ENCODE data around the gene ARL5B.

Gene ARL5B

GRCh38 chr10:18668026-18668425, 8.8 kb downstream of the ARL5B start:
- no peak for TF ChIP-seq EZH2phosphoT487 (conservative IDR thresholded peaks at IDR 0.05; ENCODE audit: low read length)
- TF ChIP-seq CTCF (IDR thresholded peaks at IDR 0.05; ENCODE audit: insufficient read depth, low read length, poor library complexity, severe bottlenecking) = no peak
- Histone ChIP-seq H3K36me3 (ENCODE audit: low read length) (peaks cover 29% of the 10 kb centered on the region; the same call in 1 of the 2 replicates), H3K79me2 (ENCODE audit: insufficient read depth, low read length) (peaks cover 64% of the 10 kb centered on the region)

GRCh38 chr10:18675086-18675801, 16.0 kb downstream of the ARL5B start:
- Histone ChIP-seq H2AFZ (ENCODE audit: low read depth, low read length, severe bottlenecking) (no peak overlapping the region), H3K27ac (ENCODE audit: low read depth, low read length) (no peak overlapping the region), H3K4me2 (ENCODE audit: low read depth, low read length, poor library complexity, severe bottlenecking) (no peak overlapping the region), H4K20me1 (ENCODE audit: low read depth, low read length) (no peaks in the 10 kb centered on the region), H3K79me2 (ENCODE audit: insufficient read depth, low read length) (peaks cover under 1% of the 10 kb centered on the region; the same call in 1 of the 2 replicates), H3K9me3 (ENCODE audit: insufficient read depth, low read length) (no peaks in the 10 kb centered on the region), H3K36me3 (ENCODE audit: low read length) (peaks cover 55% of the 10 kb centered on the region), H3F3A (ENCODE audit: insufficient read depth) (peaks cover 6% of the 10 kb centered on the region; the same call in 1 of the 2 replicates), H3K9me2 (replicated peaks; ENCODE audit: insufficient read depth, low read length) (no peaks in the 10 kb centered on the region), H3K9ac (ENCODE audit: low read length) (no peak overlapping the region), H3K27me3 (ENCODE audit: low read length) (no peaks in the 10 kb centered on the region), H3K4me3 (ENCODE audit: insufficient read depth, low read length, poor library complexity, severe bottlenecking) (no peak overlapping the region)
- TF ChIP-seq EZH2phosphoT487 (conservative IDR thresholded peaks at IDR 0.05; ENCODE audit: low read length) = no peak

More at GRCh38 chr10:18668026-18668425, 8.8 kb downstream of the ARL5B start:
- no peaks in the 10 kb centered on the region for H3K9me2 ChIP-seq (replicated peaks; ENCODE audit: insufficient read depth, low read length)
- H3K4me2 ChIP-seq (ENCODE audit: low read depth, low read length, poor library complexity, severe bottlenecking) = no peak overlapping the region
- H3K4me3 ChIP-seq (ENCODE audit: insufficient read depth, low read length, poor library complexity, severe bottlenecking) = no peak overlapping the region
- peaks cover 17% of the 10 kb centered on the region for H4K20me1 ChIP-seq (ENCODE audit: low read depth, low read length)
- no peak overlapping the region for H2AFZ ChIP-seq (ENCODE audit: low read depth, low read length, severe bottlenecking)
- 0 out of 2 replicates have a peak, but pooled peaks cover 4% of the 10 kb centered on the region for H3F3A ChIP-seq (ENCODE audit: insufficient read depth)
- H3K9ac ChIP-seq (ENCODE audit: low read length) = no peak overlapping the region
- no peak overlapping the region for H3K27ac ChIP-seq (ENCODE audit: low read depth, low read length)
- H3K9me3 ChIP-seq (ENCODE audit: insufficient read depth, low read length) = no peaks in the 10 kb centered on the region
- H3K27me3 ChIP-seq (ENCODE audit: low read length) = no peaks in the 10 kb centered on the region

GRCh38 chr10:18680754-18681153, 21.5 kb downstream of the ARL5B start:
- Histone ChIP-seq H3K27ac (ENCODE audit: low read depth, low read length) (no peak overlapping the region), H3K27me3 (ENCODE audit: low read length) (no peaks in the 10 kb centered on the region), H3K9ac (ENCODE audit: low read length) (no peak overlapping the region), H3K4me3 (ENCODE audit: insufficient read depth, low read length, poor library complexity, severe bottlenecking) (no peak overlapping the region), H3K36me3 (ENCODE audit: low read length) (peaks cover 18% of the 10 kb centered on the region; the same call in 1 of the 2 replicates), H4K20me1 (ENCODE audit: low read depth, low read length) (0 out of 2 replicates have a peak, but pooled peaks cover 6% of the 10 kb centered on the region), H3F3A (ENCODE audit: insufficient read depth) (peaks cover 11% of the 10 kb centered on the region; the same call in 1 of the 2 replicates), H3K9me3 (ENCODE audit: insufficient read depth, low read length) (no peaks in the 10 kb centered on the region), H3K79me2 (ENCODE audit: insufficient read depth, low read length) (no peaks in the 10 kb centered on the region), H3K4me2 (ENCODE audit: low read depth, low read length, poor library complexity, severe bottlenecking) (no peak overlapping the region), H3K9me2 (replicated peaks; ENCODE audit: insufficient read depth, low read length) (no peaks in the 10 kb centered on the region), H2AFZ (ENCODE audit: low read depth, low read length, severe bottlenecking) (no peak overlapping the region)
- TF ChIP-seq EZH2phosphoT487 (conservative IDR thresholded peaks at IDR 0.05; ENCODE audit: low read length) = no peak
- TF ChIP-seq CTCF (IDR thresholded peaks at IDR 0.05; ENCODE audit: insufficient read depth, low read length, poor library complexity, severe bottlenecking) = no peak

- H3K27ac ChIP-seq (ENCODE audit: low read depth, low read length) = no peak overlapping the region
- no peak for TF ChIP-seq CTCF (IDR thresholded peaks at IDR 0.05; ENCODE audit: insufficient read depth, low read length, poor library complexity, severe bottlenecking)
- TF ChIP-seq EZH2phosphoT487 (conservative IDR thresholded peaks at IDR 0.05; ENCODE audit: low read length) = no peak
- H3K79me2 ChIP-seq (ENCODE audit: insufficient read depth, low read length) = no peaks in the 10 kb centered on the region
- no peak overlapping the region for H3K4me3 ChIP-seq (ENCODE audit: insufficient read depth, low read length, poor library complexity, severe bottlenecking)
- H3K36me3 ChIP-seq (ENCODE audit: low read length) = peaks cover 12% of the 10 kb centered on the region; the same call in 1 of the 2 replicates
- H2AFZ ChIP-seq (ENCODE audit: low read depth, low read length, severe bottlenecking) = no peak overlapping the region
- H3K9me2 ChIP-seq (replicated peaks; ENCODE audit: insufficient read depth, low read length) = no peaks in the 10 kb centered on the region
- H3F3A ChIP-seq (ENCODE audit: insufficient read depth) = peaks cover 11% of the 10 kb centered on the region; the same call in 1 of the 2 replicates
- no peak overlapping the region for H3K9ac ChIP-seq (ENCODE audit: low read length)
- H4K20me1 ChIP-seq (ENCODE audit: low read depth, low read length) = 0 out of 2 replicates have a peak, but pooled peaks cover 6% of the 10 kb centered on the region
- H3K4me2 ChIP-seq (ENCODE audit: low read depth, low read length, poor library complexity, severe bottlenecking) = no peak overlapping the region
- H3K9me3 ChIP-seq (ENCODE audit: insufficient read depth, low read length) = no peaks in the 10 kb centered on the region
- no peaks in the 10 kb centered on the region for H3K27me3 ChIP-seq (ENCODE audit: low read length)
These were observed 22.1 kb downstream of the ARL5B start for GRCh38 chr10:18681366-18681765.
